Measurements from ENCODE around the gene HYOU1.
"Not testable (repeated sequence)": the region's sequence is repeated elsewhere in the genome, so short reads cannot be mapped to it uniquely, and the experiment has no call there.

The HYOU1 gene

DNA sequence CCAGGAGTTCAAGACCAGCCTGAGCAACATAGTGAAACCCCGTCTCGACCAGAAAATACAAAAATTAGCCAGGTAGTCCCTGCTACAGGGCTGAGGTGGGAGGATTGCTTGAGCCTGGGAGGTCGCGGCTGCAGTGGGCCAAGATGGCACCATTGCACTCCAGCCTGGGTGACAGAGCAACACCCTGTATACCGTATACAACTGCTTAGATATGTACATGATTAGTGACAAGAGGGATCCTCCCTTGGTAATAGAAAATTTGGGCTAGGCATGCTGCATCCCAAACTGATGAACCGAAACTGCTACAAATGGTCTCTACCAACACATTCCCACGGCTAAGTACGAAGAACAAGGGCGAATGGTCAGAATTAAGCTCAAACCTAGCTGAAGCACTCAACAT, 14.1 kb downstream of the HYOU1 start:
- no peak for DNase-seq

DNA sequence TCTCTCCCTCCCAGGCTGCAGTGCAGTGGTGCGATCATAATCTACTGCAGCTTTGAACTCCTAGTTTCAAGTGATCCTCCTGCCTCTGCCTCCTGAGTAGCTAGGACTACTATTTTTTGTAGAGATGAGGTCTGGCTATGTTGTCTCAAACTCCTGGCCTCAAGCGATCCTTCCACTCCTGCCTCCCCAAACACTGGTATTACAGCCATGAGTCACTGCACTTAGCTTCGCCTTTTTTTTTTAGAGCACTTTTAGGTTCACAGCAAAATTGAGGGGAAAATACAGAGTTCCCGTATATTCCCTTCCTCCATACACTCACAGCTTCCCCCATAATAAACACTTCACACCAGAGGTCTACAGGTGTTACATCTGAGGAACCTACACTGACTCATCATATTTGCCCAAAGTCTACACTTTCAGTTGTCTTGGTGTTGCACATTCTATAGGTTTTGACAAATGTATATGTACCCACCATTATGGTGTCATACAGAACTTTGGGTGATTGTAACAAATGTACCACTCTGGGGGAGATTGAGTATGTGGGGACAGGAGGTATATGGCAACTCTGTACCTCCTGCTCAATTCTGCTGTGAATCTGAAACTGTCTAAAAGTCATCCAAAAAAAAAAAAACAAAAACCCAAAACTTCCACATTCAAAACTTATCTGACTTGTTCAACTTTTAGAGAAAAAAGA, 15.0 kb downstream of the HYOU1 start:
- no peak for DNase-seq

DNA sequence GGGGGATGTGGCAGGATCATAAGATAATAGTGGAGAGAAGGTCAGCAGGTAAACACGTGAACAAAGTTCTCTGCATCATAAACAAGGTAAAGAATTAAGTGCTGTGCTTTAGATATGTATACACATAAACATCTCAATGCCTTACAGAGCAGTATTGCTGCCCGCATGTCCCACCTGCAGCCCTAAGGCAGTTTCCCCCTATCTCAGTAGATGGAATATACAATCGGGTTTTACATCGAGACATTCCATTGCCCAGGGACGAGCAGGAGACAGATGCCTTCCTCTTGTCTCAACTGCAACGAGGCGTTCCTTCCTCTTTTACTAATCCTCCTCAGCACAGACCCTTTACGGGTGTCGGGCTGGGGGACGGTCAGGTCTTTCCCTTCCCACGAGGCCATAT, 17.5 kb downstream of the HYOU1 start:
- not testable (repeated sequence) for DNase-seq

DNA sequence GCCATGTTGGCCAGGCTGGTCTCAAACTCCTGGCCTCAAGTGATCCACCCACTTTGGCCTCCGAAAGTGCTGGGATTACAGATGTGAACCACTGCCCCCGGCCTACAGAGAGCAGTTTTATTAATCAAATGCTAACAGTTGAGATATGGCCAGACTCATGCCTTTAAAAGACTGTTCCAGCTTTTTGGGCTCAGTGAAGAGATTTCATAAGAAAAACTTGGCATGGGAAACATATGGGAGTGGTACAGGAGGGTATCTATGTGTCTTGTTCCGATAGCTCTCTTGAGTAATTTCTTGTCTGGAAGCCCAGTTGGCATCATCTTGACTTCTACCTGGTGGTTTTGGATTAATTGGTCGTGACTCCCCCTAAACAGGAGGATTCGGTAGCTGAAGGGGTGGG, 18.1 kb downstream of the HYOU1 start:
- DNase-seq = no peak

DNA sequence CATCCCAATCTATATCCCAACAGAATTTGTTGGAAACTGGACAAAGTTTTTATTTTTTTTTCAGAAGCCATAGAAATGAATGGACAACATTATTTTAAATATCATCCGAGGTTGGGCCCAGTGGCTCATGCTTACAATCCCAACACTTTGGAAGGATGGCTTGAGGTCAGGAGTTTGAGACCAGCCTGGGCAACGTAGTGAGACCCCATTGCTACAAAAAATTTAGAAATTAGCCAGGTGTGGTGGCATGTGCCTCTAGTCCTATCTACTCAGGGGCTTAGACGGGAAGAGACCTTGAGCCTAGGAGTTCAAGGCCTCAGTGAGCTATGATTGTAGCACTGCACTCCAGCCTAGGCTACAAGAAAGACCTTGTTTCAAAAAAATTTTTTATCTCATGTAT, 22.2 kb downstream of the HYOU1 start:
- DNase-seq = no peak

DNA sequence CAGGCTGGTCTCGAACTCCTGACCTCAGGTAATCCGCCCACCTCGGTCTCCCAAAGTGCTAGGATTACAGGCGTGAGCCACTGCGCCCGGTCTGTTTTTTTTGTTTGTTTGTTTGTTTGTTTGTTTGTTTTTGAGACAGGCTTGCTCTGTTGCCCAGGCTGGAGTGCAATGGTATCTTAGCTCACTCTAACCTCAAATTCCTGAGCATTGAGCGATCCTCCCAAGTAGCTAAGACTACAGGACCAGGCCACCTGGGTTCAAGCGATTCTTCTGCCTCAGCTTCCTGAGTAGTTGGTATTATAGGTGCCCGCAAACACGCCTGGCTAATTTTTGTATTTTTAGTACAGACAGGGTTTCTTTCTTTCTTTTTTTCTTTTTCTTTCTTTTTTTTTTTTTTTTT, 23.6 kb downstream of the HYOU1 start:
- DNase-seq = not testable (repeated sequence)

DNA sequence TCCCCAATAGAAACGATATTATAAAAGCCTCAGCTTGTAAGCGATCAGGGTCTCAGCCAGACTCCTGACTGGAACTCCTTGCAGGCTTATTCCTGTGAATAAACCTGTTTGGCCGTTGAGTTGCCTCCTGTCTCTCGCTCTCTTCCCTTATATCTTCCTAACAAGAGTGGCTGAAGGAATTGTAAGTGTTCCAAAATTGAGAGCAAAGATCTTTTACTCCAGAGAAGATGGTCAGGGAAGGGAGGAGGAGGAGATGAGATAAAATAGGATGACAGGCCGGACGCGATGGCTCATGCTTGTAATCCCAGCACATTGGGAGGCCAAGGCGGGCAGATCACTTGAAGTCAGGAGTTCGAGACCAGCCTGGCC, 25.1 kb downstream of the HYOU1 start:
- no peak for DNase-seq

DNA sequence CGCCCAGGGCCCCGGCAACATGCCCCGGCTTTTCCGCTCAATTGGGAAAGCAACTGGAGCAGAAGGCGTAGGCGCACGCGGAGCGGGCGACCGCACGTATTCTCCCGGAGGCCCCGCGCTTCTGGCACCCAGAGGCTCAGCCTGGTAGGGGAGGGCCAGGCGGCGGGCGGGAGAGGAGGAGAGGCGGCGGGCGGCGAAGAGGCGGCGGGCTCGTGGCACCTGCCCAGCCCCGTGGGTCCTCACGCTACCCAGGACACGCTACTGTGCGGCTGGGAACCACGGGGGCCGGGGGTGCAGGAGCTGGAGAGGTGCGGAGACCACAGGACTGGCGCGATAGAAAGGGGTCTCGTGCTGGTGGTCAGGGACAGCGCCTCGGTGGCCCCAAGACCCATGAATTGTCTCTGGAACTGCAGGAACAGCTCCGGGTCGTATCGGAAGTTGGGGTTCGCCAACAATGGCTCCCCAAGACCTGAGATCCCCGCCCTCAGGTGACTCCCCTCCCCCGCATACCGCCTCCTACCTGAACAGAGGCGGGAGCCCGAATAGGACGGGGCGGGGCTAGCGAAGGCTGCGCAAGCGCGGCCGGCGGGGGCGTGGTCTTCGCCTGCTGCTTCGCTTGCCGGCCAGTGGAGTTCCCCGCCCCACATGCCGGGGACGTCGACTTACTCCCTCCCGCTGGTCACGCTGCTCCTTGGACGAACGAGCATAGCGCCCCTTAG, 26.5 kb downstream of the HYOU1 start, which contains the start of gene SLC37A4:
Gene SLC37A4 (minus strand): TSS at position 549 of the 719 bp plus-strand sequence.
- peak; percentile 98 for DNase-seq

DNA sequence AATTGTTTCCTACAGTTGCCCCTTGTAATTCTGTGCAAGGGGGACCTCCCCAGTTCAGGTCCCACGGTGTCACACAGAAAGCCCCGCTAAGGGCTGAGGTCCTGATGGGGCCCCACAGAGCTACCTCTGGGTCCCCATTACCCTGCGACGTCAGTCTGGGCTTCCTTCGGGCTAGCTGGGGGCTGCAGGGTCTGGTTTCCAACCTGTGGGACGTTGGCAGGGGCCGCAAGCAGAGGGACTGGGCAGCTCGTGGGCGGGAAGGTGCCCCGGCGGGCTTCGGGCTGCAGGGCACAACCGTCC, 27.0 kb downstream of the HYOU1 start:
- no peak for DNase-seq

DNA sequence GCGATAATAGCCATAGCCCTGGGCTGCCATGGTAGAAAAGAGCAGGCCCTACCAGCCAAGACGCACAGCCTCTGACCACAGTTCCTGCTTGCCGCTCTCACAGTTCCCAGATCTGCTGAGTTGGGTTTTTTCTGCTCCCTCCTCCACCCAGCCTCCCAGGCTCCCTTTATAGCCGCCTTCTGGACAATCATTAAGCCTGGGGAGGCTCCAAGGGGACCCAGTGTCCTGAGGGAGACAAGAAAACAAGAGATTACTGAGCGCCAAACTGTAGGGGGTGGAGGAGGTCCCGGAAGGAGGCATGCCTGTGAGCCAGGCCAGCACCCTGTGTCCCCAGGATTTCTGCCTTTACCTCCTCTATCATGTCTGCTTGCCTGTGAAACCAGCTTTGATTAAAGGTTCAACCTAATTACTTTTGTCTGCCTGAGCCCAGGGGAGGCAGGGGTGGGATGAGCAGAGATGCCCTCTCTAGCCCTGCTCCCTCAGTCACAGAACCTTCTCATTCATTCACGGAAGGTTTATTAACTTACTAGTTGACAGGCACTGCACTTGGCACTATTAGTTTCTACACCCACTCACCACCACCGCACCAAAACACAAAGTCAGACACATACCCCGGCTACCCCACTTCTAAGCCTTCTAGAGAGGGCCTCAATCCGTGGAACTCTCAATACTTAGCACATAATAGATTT, 27.5 kb downstream of the HYOU1 start:
- no peak for DNase-seq

DNA sequence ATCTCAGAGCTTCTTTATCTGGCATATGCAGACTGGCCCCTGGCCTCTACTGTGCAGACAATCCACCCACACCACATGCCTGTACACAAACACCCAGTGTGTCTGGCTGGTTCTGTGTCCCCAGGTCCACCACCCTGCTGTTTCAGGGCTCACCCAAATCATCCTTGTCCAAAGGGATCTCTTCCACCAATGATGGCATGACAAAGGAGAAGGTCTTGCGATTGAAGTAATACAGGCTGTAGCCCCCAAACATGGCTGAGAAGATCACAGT, 28.0 kb downstream of the HYOU1 start:
- no peak for DNase-seq

DNA sequence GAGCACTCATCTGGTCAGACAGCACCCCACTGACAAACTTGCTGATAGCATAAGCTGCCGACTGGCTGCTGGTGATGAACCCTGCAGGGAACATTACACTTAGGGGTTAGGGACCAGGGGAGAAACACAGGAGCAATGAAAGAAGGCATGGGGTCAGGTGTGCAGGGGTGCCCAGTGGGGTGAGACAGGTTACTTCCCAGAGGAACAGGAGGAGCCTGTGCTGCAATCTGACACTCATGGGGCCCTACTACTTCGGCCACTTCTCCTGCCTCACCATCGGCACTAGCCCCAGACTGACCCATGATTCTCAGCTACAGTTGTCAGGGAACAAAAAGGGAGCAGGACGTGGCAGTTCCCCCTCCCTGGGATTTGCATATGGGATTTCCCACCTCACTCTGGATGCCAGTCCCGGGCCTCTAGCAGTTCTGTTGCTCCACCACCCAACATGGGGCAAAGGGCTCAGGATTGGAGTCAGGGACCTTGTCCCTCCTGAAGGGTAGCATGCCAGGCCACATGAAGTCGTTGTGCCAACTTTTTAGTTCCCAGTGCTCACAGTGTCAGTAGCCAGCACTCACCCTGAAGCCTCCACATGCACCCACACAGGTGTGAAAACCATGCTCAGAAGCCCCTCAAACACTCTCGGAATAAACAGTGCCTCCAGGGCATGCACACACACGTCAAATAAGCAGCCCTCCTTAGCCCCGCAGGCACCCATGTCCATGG, 28.5 kb downstream of the HYOU1 start:
- no peak for DNase-seq

DNA sequence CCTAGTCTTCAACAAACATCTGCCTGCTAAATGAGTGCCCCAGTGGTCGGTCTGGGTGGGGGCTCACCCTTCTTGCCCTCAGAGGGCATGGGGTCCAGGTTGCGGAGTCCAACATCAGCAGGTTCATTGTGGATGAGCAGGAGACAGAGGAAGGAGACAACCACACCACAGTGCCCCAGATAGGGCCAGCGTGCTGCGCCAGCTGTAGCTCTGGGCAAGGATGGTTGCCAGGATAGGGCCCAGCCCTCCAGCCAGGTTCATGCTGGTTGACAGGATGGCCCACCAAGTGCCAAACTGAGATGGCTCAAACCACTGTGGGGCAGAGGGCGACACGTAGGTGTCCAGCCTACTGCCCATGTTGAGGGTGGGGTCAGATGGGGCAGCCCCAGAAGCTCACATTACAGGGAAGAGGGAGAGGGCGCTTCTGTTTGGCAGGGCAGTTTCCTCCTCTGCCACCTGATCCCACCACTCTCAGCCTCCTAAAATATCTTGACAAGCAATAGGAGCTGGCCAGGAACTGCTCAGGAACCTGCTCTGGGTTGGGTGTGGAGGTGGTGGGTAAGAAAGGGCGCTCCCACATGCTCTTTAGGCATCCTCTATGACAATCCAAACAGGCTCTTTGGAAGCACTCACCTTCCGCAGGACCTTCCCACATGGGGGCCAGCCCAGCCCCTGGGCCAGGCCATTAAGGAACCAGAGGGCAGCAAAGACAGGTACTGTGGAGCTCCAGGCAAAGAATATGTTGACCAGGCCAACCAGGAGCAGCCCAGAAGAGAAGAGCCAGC, 29.3 kb downstream of the HYOU1 start:
- no peak for DNase-seq

DNA sequence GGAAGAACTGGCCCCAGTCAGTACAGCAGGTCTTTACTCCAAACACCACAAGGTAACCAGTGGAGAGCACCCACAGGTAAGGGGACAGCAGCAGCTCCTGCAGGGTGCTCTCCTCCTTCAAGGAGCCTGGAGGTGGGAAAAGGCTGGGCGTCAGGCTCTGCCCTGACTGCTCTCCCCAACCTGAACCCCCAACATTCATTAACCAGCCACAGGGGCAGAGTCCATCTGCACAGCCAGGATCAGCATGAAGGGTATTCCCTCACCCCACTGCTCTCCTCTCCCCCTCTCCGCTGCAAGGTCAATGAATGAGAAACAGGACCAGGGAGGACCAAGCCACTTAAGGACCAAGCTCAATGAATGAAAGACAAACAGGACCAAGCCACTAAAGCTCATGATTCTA, 30.0 kb downstream of the HYOU1 start:
- DNase-seq = no peak

DNA sequence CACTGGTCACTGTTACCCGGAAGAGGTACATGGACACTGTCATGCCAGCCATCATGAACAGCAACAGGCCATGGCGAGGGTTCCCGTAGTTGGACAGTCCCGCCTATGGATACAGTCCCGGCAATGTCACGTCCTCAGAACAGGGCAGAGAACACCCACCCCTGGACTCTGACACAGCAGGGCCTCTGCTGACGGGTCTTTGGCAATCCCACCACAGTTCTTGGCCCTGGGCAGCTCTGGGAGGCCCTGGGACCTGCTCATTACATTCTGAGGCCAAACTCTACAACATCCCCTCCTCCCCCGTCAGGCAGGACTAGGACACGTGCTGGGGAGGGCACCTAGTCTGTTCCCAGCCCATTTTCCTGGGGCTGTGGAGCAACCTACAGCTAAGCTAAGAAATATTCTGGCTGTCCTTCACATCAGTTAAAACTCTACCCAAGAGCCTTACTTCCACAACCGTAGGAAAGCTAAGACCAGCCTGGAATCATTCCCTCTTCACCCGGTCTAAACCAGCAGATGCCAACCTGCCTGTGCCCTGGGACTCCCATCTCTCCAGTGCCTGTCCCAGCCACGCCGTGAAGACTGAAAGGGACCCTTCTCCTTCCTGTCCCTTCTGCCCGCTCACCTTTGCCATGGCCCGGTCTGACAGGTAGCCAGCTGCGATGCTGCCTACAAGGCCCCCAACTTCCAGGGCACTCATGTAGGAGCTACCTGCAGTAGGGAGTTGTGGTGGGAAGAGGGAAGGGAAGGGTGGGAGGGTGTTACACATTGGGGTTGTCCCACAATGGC, 30.8 kb downstream of the HYOU1 start:
- DNase-seq = no peak

DNA sequence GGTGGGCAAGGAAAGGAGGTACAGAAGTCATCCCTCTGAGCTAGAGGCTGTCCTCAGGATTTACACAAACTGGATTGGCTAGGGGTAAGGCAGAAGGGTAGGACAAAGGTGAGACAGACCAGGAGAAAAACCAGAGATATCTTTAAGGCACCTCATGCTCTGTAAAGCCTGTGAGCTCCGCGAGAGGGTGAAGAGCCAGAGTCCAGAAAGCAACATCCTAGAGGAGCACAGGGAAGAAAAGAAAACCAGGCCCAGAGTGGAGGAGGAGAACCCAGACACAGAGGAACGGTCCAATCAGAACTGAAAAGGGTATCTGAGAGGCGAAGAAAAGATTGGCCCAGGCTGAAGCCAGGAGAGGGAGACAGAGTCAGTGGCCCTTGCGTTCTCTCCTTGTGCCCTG, 31.5 kb downstream of the HYOU1 start:
- no peak for DNase-seq

DNA sequence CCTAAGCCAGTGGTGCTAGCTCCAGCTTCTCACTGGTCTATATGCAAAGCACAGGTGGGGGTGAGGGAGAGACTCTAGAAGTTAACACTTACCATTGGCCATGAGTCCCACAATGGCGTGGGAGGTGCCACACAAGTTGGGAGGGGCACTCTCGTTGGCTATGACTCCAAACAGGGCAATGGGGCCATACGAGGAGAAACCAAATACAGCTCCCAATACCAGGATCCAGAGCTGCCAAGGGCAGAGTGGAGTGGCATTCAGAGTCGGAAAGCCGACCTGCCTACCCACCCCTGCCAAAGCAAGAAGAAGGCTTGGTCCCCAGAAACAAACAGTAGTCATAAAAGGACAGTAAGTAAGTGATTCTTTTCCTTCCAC, 31.9 kb downstream of the HYOU1 start:
- DNase-seq = no peak

DNA sequence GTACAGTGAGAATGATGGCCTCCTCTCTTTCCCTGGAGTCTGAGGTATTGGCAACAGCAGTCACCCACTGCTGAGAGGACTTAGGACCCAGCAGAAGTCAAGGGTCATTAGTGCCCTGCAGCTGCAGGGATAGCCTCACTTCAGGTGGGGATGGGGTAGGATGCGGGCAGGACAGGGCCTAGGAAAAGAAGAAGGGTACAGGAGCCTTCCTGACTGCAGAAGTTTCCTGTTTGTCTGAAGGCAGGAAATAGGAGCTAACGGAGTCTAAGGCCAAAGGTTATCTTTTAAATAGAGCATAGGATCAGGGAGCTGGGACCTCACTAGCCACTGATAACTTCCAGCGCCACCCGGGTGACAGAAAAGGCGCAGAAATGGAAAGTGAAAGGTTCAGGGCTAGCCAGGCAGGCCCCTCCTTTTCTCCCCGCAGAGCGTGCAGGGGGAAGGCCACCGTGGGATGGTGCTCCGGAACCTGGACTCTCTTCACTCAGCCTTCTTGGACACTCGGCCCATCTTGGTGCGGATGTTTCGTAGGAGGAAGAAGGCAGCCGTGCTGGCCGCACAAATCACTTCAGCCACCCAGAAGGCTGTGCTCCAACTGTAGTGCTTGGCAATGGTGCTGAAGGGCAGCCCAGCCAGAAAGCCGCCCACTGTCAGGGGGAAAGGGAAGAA, 32.4 kb downstream of the HYOU1 start:
- DNase-seq = no peak

DNA sequence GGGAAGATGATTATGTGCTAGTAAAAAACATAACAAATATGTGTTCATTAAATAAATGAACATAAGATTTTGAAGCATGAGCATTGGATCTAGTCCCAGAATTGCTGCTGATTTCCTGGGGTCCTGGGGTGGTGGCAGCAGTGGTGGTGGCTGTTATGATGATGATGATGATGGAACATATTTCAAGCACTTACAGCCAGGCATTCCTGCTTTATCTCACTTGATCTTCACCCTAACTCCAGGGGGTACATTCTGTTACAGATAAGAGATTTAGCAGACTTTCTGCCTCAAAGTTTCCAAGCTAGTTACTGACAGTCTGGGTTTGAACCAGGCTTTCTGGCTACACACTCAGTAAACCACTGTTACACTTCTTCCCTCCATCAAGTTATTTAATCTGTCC, 33.3 kb downstream of the HYOU1 start:
- no peak for DNase-seq

DNA sequence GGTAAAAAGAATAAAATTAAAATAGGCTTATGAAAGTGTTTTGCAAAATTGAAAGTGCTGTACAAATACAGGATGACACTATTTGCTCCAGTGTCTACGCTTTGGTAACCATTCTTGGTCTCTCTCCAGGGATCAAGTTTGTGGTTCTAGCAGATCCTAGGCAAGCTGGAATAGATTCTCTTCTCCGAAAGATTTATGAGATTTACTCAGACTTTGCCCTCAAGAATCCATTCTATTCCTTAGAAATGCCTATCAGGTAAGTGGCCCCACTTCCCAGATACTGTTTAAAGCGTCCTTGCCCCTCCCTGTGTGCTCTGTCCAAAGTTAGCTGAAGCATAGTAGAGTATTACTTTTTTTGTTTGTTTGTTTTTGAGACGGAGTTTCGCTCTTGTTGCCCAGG, 35.4 kb downstream of the HYOU1 start:
- DNase-seq = no peak

DNA sequence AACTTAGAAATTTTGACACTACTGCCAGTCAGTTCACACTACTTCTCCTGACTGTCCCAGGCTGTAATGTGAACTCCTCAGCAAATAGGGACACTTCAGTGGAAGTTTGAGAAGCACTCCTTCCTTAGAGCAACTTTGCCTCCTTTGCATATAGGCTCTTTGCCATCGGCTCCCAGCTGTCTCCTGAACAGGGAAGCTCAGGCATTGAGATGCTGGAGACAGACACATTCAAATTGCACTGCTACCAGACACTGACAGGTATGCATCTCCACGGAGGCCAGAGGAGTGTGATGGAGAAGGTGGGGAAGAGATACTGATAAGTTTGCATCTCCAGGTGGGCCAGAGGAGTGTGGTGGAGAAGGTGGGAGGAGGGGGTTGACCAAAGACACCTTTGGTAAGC, 37.0 kb downstream of the HYOU1 start:
- no peak for DNase-seq

All from activated gamma-delta T cell (primary cell).